H9 (cell line): Measurements from ENCODE around the gene HPD. TPM values are rescaled to one million over a fixed set of nuclear protein-coding genes. Genes with fewer than 3 reads are reported as not detected.
A peak's percentile ranks its signal among the peaks of the same experiment; 100 is the strongest.

ENCODE experiments used
- DNase-seq: peaks from one replicate; pipeline ENCODE4 v3.0.0-alpha.2; 2017
- H2AFZ ChIP-seq: one replicate; pipeline ENCODE4 v1.6.1; 2013; ENCODE audit warnings: mild to moderate bottlenecking, low read length, control low read depth, moderate library complexity
- H2AK5ac ChIP-seq: 2 replicates; pipeline ENCODE4 v1.6.1; 2013; ENCODE audit warnings: low read length, control low read depth, mixed read lengths; ENCODE audit not compliant: insufficient read length
- H2BK120ac ChIP-seq: one replicate; pipeline ENCODE4 v1.6.1; 2013; ENCODE audit warnings: low read depth, mild to moderate bottlenecking, low read length, control low read depth, inconsistent platforms; ENCODE audit not compliant: poor library complexity, severe bottlenecking
- H2BK12ac ChIP-seq: 2 replicates; pipeline ENCODE4 v1.6.1; 2013; ENCODE audit warnings: low read length, control low read depth, mixed read lengths, low read depth; ENCODE audit not compliant: insufficient read length
- H2BK15ac ChIP-seq: 2 replicates; pipeline ENCODE4 v1.6.1; 2013; ENCODE audit warnings: low read depth, low read length, control low read depth
- H2BK20ac ChIP-seq: one replicate; pipeline ENCODE4 v1.6.1; 2013; ENCODE audit warnings: low read depth, mild to moderate bottlenecking, low read length, control low read depth, inconsistent platforms; ENCODE audit not compliant: poor library complexity, severe bottlenecking
- H2BK5ac ChIP-seq: 2 replicates; pipeline ENCODE4 v1.6.1; 2013; ENCODE audit warnings: low read length, control low read depth, mixed read lengths; ENCODE audit not compliant: insufficient read length
- H3K14ac ChIP-seq: 2 replicates; pipeline ENCODE4 v1.6.1; 2013; ENCODE audit warnings: low read length, control low read depth; ENCODE audit not compliant: insufficient read depth
- H3K18ac ChIP-seq: 2 replicates; pipeline ENCODE4 v1.6.1; 2013; ENCODE audit warnings: low read depth, mild to moderate bottlenecking, mixed read lengths, low read length, control low read depth; ENCODE audit not compliant: insufficient read length
- H3K23ac ChIP-seq: 2 replicates; pipeline ENCODE4 v1.6.1; 2013; ENCODE audit warnings: low read length, control low read depth, mixed read lengths, low read depth; ENCODE audit not compliant: insufficient read length
- H3K23me2 ChIP-seq: 2 replicates; pipeline ENCODE4 v1.6.1; 2013; ENCODE audit warnings: low read depth, mild to moderate bottlenecking, mixed read lengths, low read length, control low read depth; ENCODE audit not compliant: insufficient read length, poor library complexity, severe bottlenecking
- H3K27ac ChIP-seq: 2 replicates; pipeline ENCODE4 v1.5.1; 2013; ENCODE audit warnings: low read length, control low read depth, mixed read lengths, low read depth; ENCODE audit not compliant: insufficient read length
- H3K27me3 ChIP-seq: 2 replicates; pipeline ENCODE4 v1.6.1; 2013; ENCODE audit warnings: low read length, control low read depth, inconsistent platforms; ENCODE audit not compliant: insufficient read depth
- H3K4ac ChIP-seq: 2 replicates; pipeline ENCODE4 v1.6.1; 2013; ENCODE audit warnings: low read depth, mild to moderate bottlenecking, control low read depth, inconsistent platforms, low read length, moderate library complexity
- H3K4me1 ChIP-seq: 2 replicates; pipeline ENCODE4 v1.6.1; 2013; ENCODE audit warnings: low read length, control low read depth, inconsistent platforms; ENCODE audit not compliant: insufficient read depth
- H3K4me2 ChIP-seq: 2 replicates; pipeline ENCODE4 v1.6.1; 2013; ENCODE audit warnings: low read length, control low read depth, mixed read lengths; ENCODE audit not compliant: insufficient read length, insufficient read depth
- H3K56ac ChIP-seq: 2 replicates; pipeline ENCODE4 v1.6.1; 2013; ENCODE audit warnings: low read depth, mild to moderate bottlenecking, mixed read lengths, low read length, control low read depth; ENCODE audit not compliant: insufficient read length
- H3K79me1 ChIP-seq: 2 replicates; pipeline ENCODE4 v1.6.1; 2013; ENCODE audit warnings: low read depth, mild to moderate bottlenecking, moderate library complexity, low read length, control low read depth, inconsistent platforms; ENCODE audit not compliant: insufficient read depth, poor library complexity, severe bottlenecking
- H3K79me2 ChIP-seq: 2 replicates; pipeline ENCODE4 v1.6.1; 2013; ENCODE audit warnings: low read length, control low read depth, inconsistent platforms; ENCODE audit not compliant: insufficient read depth
- H3K9ac ChIP-seq: 2 replicates; pipeline ENCODE4 v1.6.1; 2013; ENCODE audit warnings: low read length, control low read depth, mixed read lengths; ENCODE audit not compliant: insufficient read length; ENCODE audit errors: extremely low read depth
- H3K9me3 ChIP-seq: one replicate; pipeline ENCODE4 v1.6.1; 2013; ENCODE audit warnings: low read depth, low read length, inconsistent platforms; ENCODE audit not compliant: control insufficient read depth
- H3T11ph ChIP-seq: one replicate; pipeline ENCODE4 v1.6.1; 2013; ENCODE audit warnings: mild to moderate bottlenecking, low read length, control low read depth, inconsistent platforms
- H4K20me1 ChIP-seq: one replicate; pipeline ENCODE4 v1.6.1; 2013; ENCODE audit not compliant: control insufficient read depth, insufficient read length, insufficient read depth
- H4K5ac ChIP-seq: 2 replicates; pipeline ENCODE4 v1.6.1; 2013; ENCODE audit warnings: low read depth, mild to moderate bottlenecking, mixed read lengths, low read length, control low read depth; ENCODE audit not compliant: insufficient read length
- H4K8ac ChIP-seq: replicated peaks from 2 replicates; pipeline ENCODE4 v1.6.1; 2013; ENCODE audit warnings: low read length, control low read depth, mixed read lengths, low read depth; ENCODE audit not compliant: insufficient read length
- H4K91ac ChIP-seq: 2 replicates; pipeline ENCODE4 v1.6.1; 2013; ENCODE audit warnings: low read depth, mild to moderate bottlenecking, moderate library complexity, mixed read lengths, low read length, control low read depth; ENCODE audit not compliant: insufficient read length
- H3K27ac Mint-ChIP-seq, 3 experiments: 2 replicates in 2 of 3; 3 replicates in 1 of 3; pipeline ENCODE4 v1.8.0; 2020 to 2021; ENCODE audit warnings: mixed read lengths in 3 of 3, mild to moderate bottlenecking in 1 of 3, moderate library complexity in 1 of 3
- H3K27me3 Mint-ChIP-seq: 2 replicates; pipeline ENCODE4 v1.8.0; 2021; ENCODE audit warnings: low read depth, mild to moderate bottlenecking, moderate library complexity, mixed read lengths
- H3K36me3 Mint-ChIP-seq, 3 experiments: 2 replicates in 2 of 3; 3 replicates in 1 of 3; pipeline ENCODE4 v1.8.0; 2020 to 2021; ENCODE audit warnings: low read depth in 3 of 3, mixed read lengths in 3 of 3; ENCODE audit not compliant: insufficient read depth in 1 of 3
- H3K4me1 Mint-ChIP-seq, 2 experiments: 2 replicates each; pipeline ENCODE4 v1.8.0; 2020; ENCODE audit warnings: mixed read lengths in 2 of 2
- H3K4me3 Mint-ChIP-seq, 2 experiments: 2 replicates in 1 of 2; 3 replicates in 1 of 2; pipeline ENCODE4 v1.8.0; 2020 to 2021; ENCODE audit warnings: mild to moderate bottlenecking in 2 of 2, mixed read lengths in 2 of 2, moderate library complexity in 1 of 2
- H3K9me3 Mint-ChIP-seq, 2 experiments: 2 replicates in 1 of 2; 3 replicates in 1 of 2; pipeline ENCODE4 v1.8.0; 2020; ENCODE audit warnings: mild to moderate bottlenecking in 2 of 2, mixed read lengths in 2 of 2, moderate library complexity in 1 of 2
- CTCF ChIP-seq: fragments of 200-600 bp; sonication (generic); conservative IDR thresholded peaks from 3 replicates; pipeline ENCODE4 v1.8.0; 2021; ENCODE audit warnings: antibody characterized with exemption, mild to moderate bottlenecking
- WGBS: extraction: QIAGEN DNeasy Blood & Tissue Kit; methylation state at CpG from one replicate; pipeline ENCODE4 v1.1.7; 2013; ENCODE audit warnings: missing lambda C conversion rate, low lambda C conversion rate, mixed read lengths; ENCODE audit not compliant: insufficient read length; ENCODE audit errors: extremely low coverage; 5-methylcytosine and 5-hydroxymethylcytosine counted together
- total RNA-seq: library from RNA; stranded (reverse); gene quantifications from 2 replicates; pipeline ENCODE4 v1.2.1, GENCODE V29; 2021

The HPD gene
- total RNA-seq, 1 experiment from 2014 or later: not detected

GRCh38 chr12:121829250-121829918, 29.3 kb downstream of the HPD start:
- Mint-ChIP-seq H3K27ac (peak overlapping the region in 2 of 3 experiments; percentile 28 to 31; a peak in 1 of 7 replicates), H3K9me3 (no peaks in the 10 kb centered on the region; a peak in 1 of 5 replicates), H3K36me3 (peaks cover 24 to 69% (median 58%) of the 10 kb centered on the region in 3 experiments; a peak in 6 of 7 replicates), H3K4me1 (peaks cover 0 to 8% of the 10 kb centered on the region in 2 experiments; a peak in 1 of 4 replicates), H3K27me3 (no peaks in the 10 kb centered on the region), H3K4me3 (no peak overlapping the region)
- no peak overlapping the region for H3K4me2 ChIP-seq
- H3K27ac ChIP-seq: no peak overlapping the region
- H4K5ac ChIP-seq: no peak overlapping the region
- H3K4me1 ChIP-seq: no peaks in the 10 kb centered on the region
- no peak overlapping the region for H3K18ac ChIP-seq
- no peak overlapping the region for H3K56ac ChIP-seq
- no peaks in the 10 kb centered on the region for H3K79me1 ChIP-seq
- H3K9me3 ChIP-seq: no peaks in the 10 kb centered on the region
- H4K91ac ChIP-seq: no peak overlapping the region
- no peak overlapping the region for H3K4ac ChIP-seq
- TF ChIP-seq CTCF: no peak
- H4K20me1 ChIP-seq: no peaks in the 10 kb centered on the region
- no peak overlapping the region for H3T11ph ChIP-seq
- H3K23ac ChIP-seq: no peak overlapping the region
- no peak overlapping the region for H2BK5ac ChIP-seq
- H3K9ac ChIP-seq: no peak overlapping the region
- no peak overlapping the region for H2AFZ ChIP-seq
- H4K8ac ChIP-seq: no peak overlapping the region
- H3K79me2 ChIP-seq: no peaks in the 10 kb centered on the region
- no peak overlapping the region for H2BK12ac ChIP-seq
- no peak overlapping the region for H2BK20ac ChIP-seq
- DNase-seq: peak; percentile 19
- no peaks in the 10 kb centered on the region for H3K27me3 ChIP-seq
- no peak overlapping the region for H3K14ac ChIP-seq
- WGBS: no CpG with 5 or more reads among the region's 7 CpGs
- no peaks in the 10 kb centered on the region for H3K23me2 ChIP-seq
- no peak overlapping the region for H2BK120ac ChIP-seq
- H2AK5ac ChIP-seq: no peak overlapping the region
- H2BK15ac ChIP-seq: no peak overlapping the region
